ENCODE results near the gene CDK18.

- no peak for TF ChIP-seq CTCF (IDR thresholded peaks at IDR 0.05; ENCODE audit: low read depth, low read length)
- no peak for TF ChIP-seq EZH2phosphoT487 (IDR thresholded peaks at IDR 0.05; ENCODE audit: low read depth)
These were observed 13.3 kb downstream of the CDK18 start for GRCh38 chr1:205517763-205518162.

Data from OCI-LY3 (cell line).